Activated CD4-positive, alpha-beta T cell treated with anti-CD3 and anti-CD28 coated beads, Interleukin-2, amount 10 ng/mL, durations not matched to agents 24 days and 14 days (primary cell): ENCODE measurements around the gene BAG5. TPM values are rescaled to one million over a fixed set of nuclear protein-coding genes. Genes with fewer than 3 reads are reported as not detected.
"Not testable (repeated sequence)": the region's sequence is repeated elsewhere in the genome, so short reads cannot be mapped to it uniquely, and the experiment has no call there.

Experiments used
- DNase-seq: peaks from one replicate; pipeline ENCODE4 v3.0.0; 2022
- H3K27ac Mint-ChIP-seq: one replicate; pipeline ENCODE4 v1.8.0; 2022; ENCODE audit warnings: mild to moderate bottlenecking, mixed read lengths
- H3K27me3 Mint-ChIP-seq: one replicate; pipeline ENCODE4 v1.8.0; 2022; ENCODE audit warnings: mixed read lengths
- H3K36me3 Mint-ChIP-seq: one replicate; pipeline ENCODE4 v1.8.0; 2022; ENCODE audit warnings: low read depth, mild to moderate bottlenecking, mixed read lengths
- H3K4me1 Mint-ChIP-seq: one replicate; pipeline ENCODE4 v1.8.0; 2021; ENCODE audit warnings: mixed read lengths
- H3K4me3 Mint-ChIP-seq: one replicate; pipeline ENCODE4 v1.8.0; 2022; ENCODE audit warnings: mild to moderate bottlenecking, moderate library complexity, mixed read lengths
- H3K9me3 Mint-ChIP-seq: one replicate; pipeline ENCODE4 v1.8.0; 2021; ENCODE audit warnings: mixed read lengths
- intact Hi-C: fragments of 100-400 bp; cut with micrococcal nuclease; formaldehyde crosslinking; loops from one replicate; pipeline ENCODE4 v1.15.1; 2023
- total RNA-seq: library from RNA; stranded (reverse); gene quantifications from 2 replicates; pipeline ENCODE4 v1.2.3, GENCODE V29; 2022

BAG5 gene
- total RNA-seq, 1 donor from 2014 or later = 32.1 TPM

DNA sequence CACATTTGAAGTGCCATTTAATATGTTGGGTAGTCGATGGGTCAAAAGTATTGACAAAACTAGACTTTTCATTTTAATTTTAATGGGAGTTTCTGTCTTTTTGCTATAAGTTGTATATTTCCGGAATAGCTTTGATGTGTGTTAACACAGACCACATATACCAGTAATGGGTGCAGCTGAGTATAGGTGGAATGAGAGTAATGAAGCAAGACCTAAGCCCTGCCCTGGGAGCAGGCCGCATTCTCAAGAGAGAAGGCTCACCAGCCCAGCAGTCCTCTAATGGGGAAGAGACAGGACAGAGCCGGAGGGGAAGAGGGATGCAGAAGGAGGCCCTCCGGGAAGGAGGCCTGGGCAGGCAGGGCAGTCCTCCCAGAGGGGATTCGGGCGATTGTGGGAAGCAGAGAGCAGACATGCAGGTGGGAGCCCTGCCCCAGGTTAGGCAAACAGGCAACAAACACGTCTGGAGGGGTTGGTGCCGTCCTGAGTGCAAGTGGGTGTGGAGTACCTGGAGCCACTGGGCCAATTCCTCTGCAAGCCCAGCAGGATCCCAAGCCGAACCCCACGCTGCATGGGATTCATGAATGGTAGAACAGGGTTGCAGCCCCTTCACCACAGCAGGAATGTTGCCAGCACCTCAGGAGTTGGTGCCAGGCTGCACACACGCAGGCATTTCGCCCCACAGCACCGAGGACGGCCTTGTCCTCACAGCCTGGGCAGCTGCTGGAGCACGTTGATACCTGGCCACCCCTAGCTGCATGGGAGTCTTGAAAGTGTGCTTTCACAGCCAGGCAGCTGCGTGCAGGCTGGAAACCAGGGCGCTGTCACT lies 47.6 kb downstream of the BAG5 start:
- no peak for DNase-seq
- Mint-ChIP-seq H3K9me3 (no peaks in the 10 kb centered on the region), H3K4me3 (no peak overlapping the region), H3K27ac (no peak overlapping the region), H3K4me1 (peaks cover 7% of the 10 kb centered on the region), H3K36me3 (peaks cover 14% of the 10 kb centered on the region), H3K27me3 (peaks cover 3% of the 10 kb centered on the region)
- intact Hi-C loops = no loop called here

GRCh38 chr14:103512701-103513611 lies 49.5 kb downstream of the BAG5 start:
- Mint-ChIP-seq H3K27me3 (no peaks in the 10 kb centered on the region), H3K9me3 (no peaks in the 10 kb centered on the region), H3K27ac (no peak overlapping the region), H3K36me3 (peaks cover 14% of the 10 kb centered on the region), H3K4me3 (no peak overlapping the region), H3K4me1 (no peaks in the 10 kb centered on the region)
- no peak for DNase-seq
- intact Hi-C loops = no loop called here

GRCh38 chr14:103512180-103512579 lies 50.3 kb downstream of the BAG5 start:
- peaks cover 17% of the 10 kb centered on the region for H3K36me3 Mint-ChIP-seq
- H3K9me3 Mint-ChIP-seq, H3K27ac Mint-ChIP-seq, H3K27me3 Mint-ChIP-seq, intact Hi-C loops, DNase-seq, H3K4me1 Mint-ChIP-seq, H3K4me3 Mint-ChIP-seq: not testable (repeated sequence)

GRCh38 chr14:103510724-103511693 lies 51.4 kb downstream of the BAG5 start:
- Mint-ChIP-seq H3K27ac (no peak overlapping the region), H3K9me3 (no peaks in the 10 kb centered on the region), H3K36me3 (peaks cover 19% of the 10 kb centered on the region), H3K4me1 (no peaks in the 10 kb centered on the region), H3K27me3 (no peaks in the 10 kb centered on the region), H3K4me3 (no peak overlapping the region)
- intact Hi-C loops = no loop called here
- DNase-seq = no peak

- no peak for DNase-seq
- Mint-ChIP-seq H3K27ac (no peak overlapping the region), H3K27me3 (no peaks in the 10 kb centered on the region), H3K9me3 (no peaks in the 10 kb centered on the region), H3K36me3 (peaks cover 23% of the 10 kb centered on the region), H3K4me3 (no peak overlapping the region), H3K4me1 (no peaks in the 10 kb centered on the region)
- intact Hi-C loops = no loop called here
Measured at GRCh38 chr14:103509864-103510723, 52.4 kb downstream of the BAG5 start.

GRCh38 chr14:103508521-103509329 lies 53.7 kb downstream of the BAG5 start:
- no peaks in the 10 kb centered on the region for H3K27me3 Mint-ChIP-seq
- peaks cover 34% of the 10 kb centered on the region for H3K36me3 Mint-ChIP-seq
- peaks cover 2% of the 10 kb centered on the region for H3K4me1 Mint-ChIP-seq
- intact Hi-C loops = no loop called here
- no peak overlapping the region for H3K4me3 Mint-ChIP-seq
- DNase-seq = no peak
- H3K27ac Mint-ChIP-seq = peak overlapping the region; percentile 36
- no peaks in the 10 kb centered on the region for H3K9me3 Mint-ChIP-seq

DNA sequence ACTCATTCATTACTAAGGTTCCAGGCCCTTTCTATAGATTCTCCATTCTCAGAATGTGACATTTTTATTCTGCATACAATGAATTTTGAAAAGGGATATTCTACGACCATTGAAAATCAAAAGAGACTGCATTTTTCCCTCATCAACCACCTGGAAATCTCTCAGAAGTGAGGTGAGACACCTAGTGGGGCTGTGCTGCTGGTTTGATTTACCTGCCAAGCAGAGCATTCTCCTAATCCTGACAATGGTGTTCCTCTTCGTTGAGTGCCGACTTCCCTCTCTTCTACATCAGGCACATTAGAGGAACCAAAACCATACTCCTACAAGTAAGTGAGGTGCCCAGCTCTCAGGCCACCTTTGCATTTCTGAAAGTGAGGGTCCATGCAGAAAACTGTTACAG lies 54.7 kb downstream of the BAG5 start:
- no peak overlapping the region for H3K27ac Mint-ChIP-seq
- no peaks in the 10 kb centered on the region for H3K27me3 Mint-ChIP-seq
- peaks cover 40% of the 10 kb centered on the region for H3K36me3 Mint-ChIP-seq
- no peak overlapping the region for H3K4me3 Mint-ChIP-seq
- no peak for DNase-seq
- H3K4me1 Mint-ChIP-seq = peaks cover 2% of the 10 kb centered on the region
- intact Hi-C loops = no loop called here
- H3K9me3 Mint-ChIP-seq = no peaks in the 10 kb centered on the region

Other genes with a start within 250 kb of the BAG5 start
- 258 and 260 TPM in 2 replicates for gene EIF5, start 228.4 kb downstream of the BAG5 start, total RNA-seq
- gene MARK3, start 177.2 kb downstream of the BAG5 start, total RNA-seq = 82.0 and 89.7 TPM in 2 replicates
- gene CKB, start 39.8 kb downstream of the BAG5 start, total RNA-seq = 14.2 and 21.1 TPM in 2 replicates
- 22.7 and 23.6 TPM in 2 replicates for gene TRMT61A, start 33.5 kb downstream of the BAG5 start, total RNA-seq
- gene COA8, start 303 bp upstream of the BAG5 start, total RNA-seq = 38.4 and 41.2 TPM in 2 replicates
- gene KLC1, start 66.6 kb upstream of the BAG5 start, total RNA-seq = 132 and 155 TPM in 2 replicates
- 70.3 and 75.8 TPM in 2 replicates for gene XRCC3, start 152.8 kb upstream of the BAG5 start, total RNA-seq
- gene ZFYVE21, start 153.2 kb upstream of the BAG5 start, total RNA-seq = 21.4 and 23.9 TPM in 2 replicates